ENCODE measurements around the gene KPNA1.

Gene KPNA1

GRCh38 chr3:122435950-122436349 lies 78.8 kb downstream of the KPNA1 start:
- H3K79me2 ChIP-seq (ENCODE audit: low read length): no peaks in the 10 kb centered on the region
- H3K4me2 ChIP-seq (ENCODE audit: low read length): no peak overlapping the region
- no peak for TF ChIP-seq CTCF (IDR thresholded peaks at IDR 0.05; ENCODE audit: low read depth, low read length)
- no peaks in the 10 kb centered on the region; the same call in 1 of the 2 replicates for H3K4me1 ChIP-seq (ENCODE audit: low read length)
- H3K27ac ChIP-seq (ENCODE audit: low read length): no peak overlapping the region
- H3K9me3 ChIP-seq (ENCODE audit: insufficient read depth, low read length): no peaks in the 10 kb centered on the region
- H2AFZ ChIP-seq (ENCODE audit: low read depth, low read length): no peak overlapping the region
- peaks cover 38% of the 10 kb centered on the region for H3K36me3 ChIP-seq (replicated peaks; ENCODE audit: low read depth, low read length)
- no peak overlapping the region for H3K9ac ChIP-seq (ENCODE audit: low read length)
- no peaks in the 10 kb centered on the region for H3K27me3 ChIP-seq (ENCODE audit: low read depth, low read length)
- H4K20me1 ChIP-seq (ENCODE audit: insufficient read depth, low read length): no peaks in the 10 kb centered on the region
- H3K4me3 ChIP-seq (ENCODE audit: low read length): no peak overlapping the region

GRCh38 chr3:122430371-122430770 lies 84.4 kb downstream of the KPNA1 start:
- H3K27me3 ChIP-seq (ENCODE audit: low read depth, low read length): no peaks in the 10 kb centered on the region
- H3K4me3 ChIP-seq (ENCODE audit: low read length): no peak overlapping the region
- no peak overlapping the region for H3K4me2 ChIP-seq (ENCODE audit: low read length)
- no peaks in the 10 kb centered on the region for H3K79me2 ChIP-seq (ENCODE audit: low read length)
- H3K9me3 ChIP-seq (ENCODE audit: insufficient read depth, low read length): no peaks in the 10 kb centered on the region
- no peak overlapping the region for H3K27ac ChIP-seq (ENCODE audit: low read length)
- no peak overlapping the region for H3K9ac ChIP-seq (ENCODE audit: low read length)
- H3K36me3 ChIP-seq (replicated peaks; ENCODE audit: low read depth, low read length): peaks cover 54% of the 10 kb centered on the region
- TF ChIP-seq EZH2phosphoT487 (IDR thresholded peaks at IDR 0.05; ENCODE audit: low read depth): no peak
- TF ChIP-seq CTCF (IDR thresholded peaks at IDR 0.05; ENCODE audit: low read depth, low read length): no peak
- no peak overlapping the region for H2AFZ ChIP-seq (ENCODE audit: low read depth, low read length)
- no peaks in the 10 kb centered on the region for H4K20me1 ChIP-seq (ENCODE audit: insufficient read depth, low read length)
- H3K4me1 ChIP-seq (ENCODE audit: low read length): peaks cover 12% of the 10 kb centered on the region

- no peaks in the 10 kb centered on the region for H3K9me3 ChIP-seq (ENCODE audit: insufficient read depth, low read length)
- H3K9ac ChIP-seq (ENCODE audit: low read length): no peak overlapping the region
- no peak overlapping the region for H2AFZ ChIP-seq (ENCODE audit: low read depth, low read length)
- H3K27me3 ChIP-seq (ENCODE audit: low read depth, low read length): no peaks in the 10 kb centered on the region
- no peak overlapping the region for H3K4me3 ChIP-seq (ENCODE audit: low read length)
- peaks cover 12% of the 10 kb centered on the region for H3K4me1 ChIP-seq (ENCODE audit: low read length)
- no peaks in the 10 kb centered on the region for H3K79me2 ChIP-seq (ENCODE audit: low read length)
- 0 out of 2 replicates have a peak overlapping the region, but pooled peaks have one; percentile 9 for H3K27ac ChIP-seq (ENCODE audit: low read length)
- H4K20me1 ChIP-seq (ENCODE audit: insufficient read depth, low read length): no peaks in the 10 kb centered on the region
- TF ChIP-seq EZH2phosphoT487 (IDR thresholded peaks at IDR 0.05; ENCODE audit: low read depth): no peak
- no peak for TF ChIP-seq CTCF (IDR thresholded peaks at IDR 0.05; ENCODE audit: low read depth, low read length)
- peak overlapping the region; percentile 20; the same call in 1 of the 2 replicates for H3K4me2 ChIP-seq (ENCODE audit: low read length)
- H3K36me3 ChIP-seq (replicated peaks; ENCODE audit: low read depth, low read length): peaks cover 64% of the 10 kb centered on the region
These were observed 86.8 kb downstream of the KPNA1 start for GRCh38 chr3:122427857-122428471.

- Histone ChIP-seq H3K4me1 (ENCODE audit: low read length) (peaks cover 4% of the 10 kb centered on the region; the same call in 1 of the 2 replicates), H3K79me2 (ENCODE audit: low read length) (peaks cover 7% of the 10 kb centered on the region), H3K4me3 (ENCODE audit: low read length) (no peak overlapping the region), H2AFZ (ENCODE audit: low read depth, low read length) (no peak overlapping the region), H3K27ac (ENCODE audit: low read length) (no peak overlapping the region), H3K27me3 (ENCODE audit: low read depth, low read length) (no peaks in the 10 kb centered on the region), H4K20me1 (ENCODE audit: insufficient read depth, low read length) (no peaks in the 10 kb centered on the region), H3K4me2 (ENCODE audit: low read length) (no peak overlapping the region), H3K9me3 (ENCODE audit: insufficient read depth, low read length) (no peaks in the 10 kb centered on the region), H3K9ac (ENCODE audit: low read length) (no peak overlapping the region), H3K36me3 (replicated peaks; ENCODE audit: low read depth, low read length) (peaks cover 34% of the 10 kb centered on the region)
- TF ChIP-seq CTCF (IDR thresholded peaks at IDR 0.05; ENCODE audit: low read depth, low read length): no peak
- TF ChIP-seq EZH2phosphoT487 (IDR thresholded peaks at IDR 0.05; ENCODE audit: low read depth): no peak
These were observed 92.9 kb downstream of the KPNA1 start for GRCh38 chr3:122421836-122422235.
